Nephron (organoid): ENCODE measurements around the gene WDR44.

ENCODE experiments used
- H3K27ac Mint-ChIP-seq, 3 experiments: 2 replicates each; pipeline ENCODE4 v1.8.0; 2020; ENCODE audit warnings: mixed read lengths in 3 of 3, mild to moderate bottlenecking in 2 of 3, moderate library complexity in 1 of 3
- H3K27me3 Mint-ChIP-seq: 2 replicates; pipeline ENCODE4 v1.8.0; 2021; ENCODE audit warnings: low read depth, mild to moderate bottlenecking, moderate library complexity, mixed read lengths
- H3K36me3 Mint-ChIP-seq: 2 replicates; pipeline ENCODE4 v1.8.0; 2020; ENCODE audit warnings: low read depth, mixed read lengths
- H3K4me1 Mint-ChIP-seq: 2 replicates; pipeline ENCODE4 v1.8.0; 2020; ENCODE audit warnings: mixed read lengths
- H3K4me3 Mint-ChIP-seq, 3 experiments: 2 replicates each; pipeline ENCODE4 v1.8.0; 2020; ENCODE audit warnings: mild to moderate bottlenecking in 3 of 3, mixed read lengths in 3 of 3, moderate library complexity in 2 of 3
- H3K9me3 Mint-ChIP-seq: 2 replicates; pipeline ENCODE4 v1.8.0; 2020; ENCODE audit warnings: mixed read lengths
- TF ChIP-seq, protein P1 (sequence below), 3 experiments: fragments of 200-600 bp; sonication (generic); IDR thresholded peaks; one replicate each; pipeline ENCODE4 v1.5.0; 2021; ENCODE audit warnings: antibody characterized with exemption in 3 of 3; ENCODE audit not compliant: unreplicated experiment in 3 of 3

Gene WDR44

DNA sequence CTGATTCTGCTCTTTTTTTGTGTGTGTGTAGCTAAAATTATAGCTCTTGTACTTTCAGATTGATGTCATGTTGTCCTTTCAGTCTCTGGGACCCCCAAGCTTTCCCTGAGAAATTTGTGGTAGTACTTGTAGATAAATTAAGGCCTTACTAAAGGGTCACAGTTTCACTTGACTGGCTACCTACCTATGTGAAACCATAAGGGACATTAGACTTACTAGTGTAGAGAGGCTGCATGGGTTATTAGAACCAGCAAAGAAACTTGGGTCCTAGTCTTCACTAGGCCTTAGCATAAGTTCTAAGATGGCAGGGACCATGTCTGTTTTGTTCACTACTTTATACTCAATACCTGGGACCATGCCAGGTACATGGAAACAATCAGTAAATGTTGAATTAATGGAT, 21.4 kb downstream of the WDR44 start:
- Mint-ChIP-seq H3K36me3 (peaks cover 10% of the 10 kb centered on the region), H3K9me3 (no peaks in the 10 kb centered on the region), H3K27ac (no peak overlapping the region), H3K4me1 (peaks cover 10% of the 10 kb centered on the region), H3K4me3 (no peak overlapping the region), H3K27me3 (no peaks in the 10 kb centered on the region)
- TF ChIP-seq, protein P1, sequence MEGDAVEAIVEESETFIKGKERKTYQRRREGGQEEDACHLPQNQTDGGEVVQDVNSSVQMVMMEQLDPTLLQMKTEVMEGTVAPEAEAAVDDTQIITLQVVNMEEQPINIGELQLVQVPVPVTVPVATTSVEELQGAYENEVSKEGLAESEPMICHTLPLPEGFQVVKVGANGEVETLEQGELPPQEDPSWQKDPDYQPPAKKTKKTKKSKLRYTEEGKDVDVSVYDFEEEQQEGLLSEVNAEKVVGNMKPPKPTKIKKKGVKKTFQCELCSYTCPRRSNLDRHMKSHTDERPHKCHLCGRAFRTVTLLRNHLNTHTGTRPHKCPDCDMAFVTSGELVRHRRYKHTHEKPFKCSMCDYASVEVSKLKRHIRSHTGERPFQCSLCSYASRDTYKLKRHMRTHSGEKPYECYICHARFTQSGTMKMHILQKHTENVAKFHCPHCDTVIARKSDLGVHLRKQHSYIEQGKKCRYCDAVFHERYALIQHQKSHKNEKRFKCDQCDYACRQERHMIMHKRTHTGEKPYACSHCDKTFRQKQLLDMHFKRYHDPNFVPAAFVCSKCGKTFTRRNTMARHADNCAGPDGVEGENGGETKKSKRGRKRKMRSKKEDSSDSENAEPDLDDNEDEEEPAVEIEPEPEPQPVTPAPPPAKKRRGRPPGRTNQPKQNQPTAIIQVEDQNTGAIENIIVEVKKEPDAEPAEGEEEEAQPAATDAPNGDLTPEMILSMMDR (IDR thresholded peaks at IDR 0.05; ENCODE audit: unreplicated experiment in 3 of 3), result no peak

DNA sequence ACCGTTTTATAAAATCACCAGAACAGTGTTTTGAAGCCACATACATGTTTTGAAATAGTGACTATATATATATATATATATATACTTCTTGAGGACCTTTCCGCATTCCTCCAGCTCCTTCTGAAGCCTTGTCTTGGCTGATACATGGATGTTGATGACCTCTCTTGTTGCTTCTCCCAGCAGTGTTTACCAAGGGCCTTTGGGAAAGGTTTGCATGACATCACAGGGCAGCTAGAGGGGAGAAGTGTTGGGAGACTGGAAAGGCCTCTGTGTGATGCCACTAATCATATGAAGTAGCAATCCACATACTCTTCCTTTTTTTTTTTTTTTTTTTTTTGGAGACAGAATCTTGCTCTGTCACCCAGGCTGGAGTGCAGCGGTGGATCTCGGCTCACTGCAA, 22.5 kb downstream of the WDR44 start:
- Mint-ChIP-seq H3K27ac (no peak overlapping the region), H3K9me3 (no peaks in the 10 kb centered on the region), H3K36me3 (peaks cover 10% of the 10 kb centered on the region), H3K27me3 (no peaks in the 10 kb centered on the region), H3K4me3 (no peak overlapping the region), H3K4me1 (peaks cover 8% of the 10 kb centered on the region)
- TF ChIP-seq, protein P1 (IDR thresholded peaks at IDR 0.05; ENCODE audit: unreplicated experiment in 3 of 3), result no peak

DNA sequence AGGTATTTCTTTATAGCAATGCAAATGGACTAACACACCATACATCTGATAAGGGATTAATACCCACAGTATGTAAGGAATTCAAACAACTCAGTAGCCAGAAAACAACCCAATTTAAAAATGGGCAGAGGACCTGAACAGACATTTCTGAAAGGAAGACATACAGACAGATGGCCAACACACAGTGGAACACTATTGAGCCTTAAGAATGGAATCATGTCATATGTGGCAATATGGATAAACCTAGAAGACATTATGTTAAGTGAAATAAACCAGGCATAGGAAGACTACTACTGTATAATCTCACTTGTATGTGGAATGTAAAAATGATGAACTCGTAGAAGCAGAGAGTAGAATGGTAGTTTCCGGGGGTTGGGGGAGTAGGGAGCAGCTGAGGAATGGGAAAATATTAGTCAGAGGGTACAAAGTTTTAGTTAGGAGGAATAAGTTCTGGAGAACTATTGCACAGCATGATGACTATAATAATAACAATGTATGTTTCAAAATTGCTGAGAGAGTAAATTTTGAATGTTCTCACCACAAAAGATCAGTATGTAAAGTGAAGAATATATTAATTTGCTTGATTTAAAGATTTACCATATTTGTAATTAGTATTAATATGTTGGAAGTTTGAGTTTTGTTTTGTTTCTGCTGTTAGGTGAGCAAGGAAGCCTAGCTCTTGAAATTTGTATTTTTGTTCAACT, 25.2 kb downstream of the WDR44 start:
- Mint-ChIP-seq H3K27ac (no peak overlapping the region), H3K4me1 (peaks cover 17% of the 10 kb centered on the region), H3K9me3 (no peaks in the 10 kb centered on the region), H3K4me3 (no peak overlapping the region), H3K27me3 (no peaks in the 10 kb centered on the region), H3K36me3 (peaks cover 10% of the 10 kb centered on the region)
- TF ChIP-seq, protein P1 (IDR thresholded peaks at IDR 0.05; ENCODE audit: unreplicated experiment in 3 of 3), result no peak

DNA sequence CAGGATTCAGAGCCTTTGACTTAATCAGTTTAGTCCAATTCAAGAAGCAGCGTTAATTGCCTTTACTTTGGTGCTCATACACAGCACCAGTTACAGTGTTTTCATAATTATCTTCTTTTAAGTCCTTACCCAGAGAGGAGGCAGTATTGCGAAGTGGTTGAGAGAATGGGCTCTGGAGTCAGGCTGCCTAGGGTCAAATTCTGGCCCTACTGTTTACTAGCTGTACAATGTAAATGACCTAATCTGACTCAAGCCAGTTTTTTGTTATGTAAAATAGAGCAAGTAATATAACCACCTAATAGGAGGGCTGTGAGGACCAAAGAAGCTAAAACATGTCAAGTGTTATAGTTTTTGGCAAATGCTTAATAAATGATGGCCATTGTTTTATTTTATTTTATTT, 27.6 kb downstream of the WDR44 start:
- Mint-ChIP-seq H3K27ac (no peak overlapping the region), H3K9me3 (no peaks in the 10 kb centered on the region), H3K36me3 (peaks cover 6% of the 10 kb centered on the region), H3K4me1 (peaks cover 17% of the 10 kb centered on the region), H3K27me3 (no peaks in the 10 kb centered on the region), H3K4me3 (no peak overlapping the region)
- TF ChIP-seq, protein P1 (IDR thresholded peaks at IDR 0.05; ENCODE audit: unreplicated experiment in 3 of 3), result no peak

GRCh38 chrX:118383120-118383519, 37.2 kb downstream of the WDR44 start:
- H3K27me3 Mint-ChIP-seq, result no peaks in the 10 kb centered on the region
- H3K36me3 Mint-ChIP-seq, result peaks cover 7% of the 10 kb centered on the region

More at GRCh38 chrX:118383120-118383519, 37.2 kb downstream of the WDR44 start:
- Mint-ChIP-seq H3K4me1 (no peaks in the 10 kb centered on the region), H3K9me3 (no peaks in the 10 kb centered on the region), H3K27ac (no peak overlapping the region), H3K4me3 (no peak overlapping the region)
- TF ChIP-seq, protein P1 (IDR thresholded peaks at IDR 0.05; ENCODE audit: unreplicated experiment in 3 of 3), result no peak
